Activated T-cell treated with anti-CD3 and anti-CD28 coated beads, Interleukin-2, amount 50 U/mL, for 4 hours (primary cell): ENCODE measurements around the gene PFKFB2. TPM values are rescaled to one million over a fixed set of nuclear protein-coding genes. Genes with fewer than 3 reads are reported as not detected.
"Not testable (repeated sequence)": the region's sequence is repeated elsewhere in the genome, so short reads cannot be mapped to it uniquely, and the experiment has no call there.

Experiments used
- ATAC-seq, 2 donors: fragments of 200-7000 bp; cut with Tn5 transposase; one replicate each; pipeline ENCODE4 v1.10.0; 2021
- DNase-seq: peaks from one replicate; pipeline ENCODE4 v3.0.0-alpha.2; 2020
- H3K27me3 Mint-ChIP-seq: one replicate; pipeline ENCODE4 v1.8.0; 2021; ENCODE audit warnings: low read depth, mixed read lengths
- H3K36me3 Mint-ChIP-seq: one replicate; pipeline ENCODE4 v1.8.0; 2022; ENCODE audit warnings: mixed read lengths; ENCODE audit not compliant: insufficient read depth
- H3K4me1 Mint-ChIP-seq: one replicate; pipeline ENCODE4 v1.8.0; 2021; ENCODE audit warnings: low read depth, mixed read lengths
- H3K4me3 Mint-ChIP-seq: one replicate; pipeline ENCODE4 v1.8.0; 2021; ENCODE audit warnings: mild to moderate bottlenecking, moderate library complexity, mixed read lengths
- H3K9me3 Mint-ChIP-seq: one replicate; pipeline ENCODE4 v1.8.0; 2021; ENCODE audit warnings: mixed read lengths
- total RNA-seq, 3 donors: library from RNA; stranded (reverse); gene quantifications; one replicate each; pipeline ENCODE4 v1.2.1, GENCODE V29; 2021

The PFKFB2 gene
- total RNA-seq, 3 donors from 2014 or later, result 2.8 to 5.7 (median 4.1) TPM

DNA sequence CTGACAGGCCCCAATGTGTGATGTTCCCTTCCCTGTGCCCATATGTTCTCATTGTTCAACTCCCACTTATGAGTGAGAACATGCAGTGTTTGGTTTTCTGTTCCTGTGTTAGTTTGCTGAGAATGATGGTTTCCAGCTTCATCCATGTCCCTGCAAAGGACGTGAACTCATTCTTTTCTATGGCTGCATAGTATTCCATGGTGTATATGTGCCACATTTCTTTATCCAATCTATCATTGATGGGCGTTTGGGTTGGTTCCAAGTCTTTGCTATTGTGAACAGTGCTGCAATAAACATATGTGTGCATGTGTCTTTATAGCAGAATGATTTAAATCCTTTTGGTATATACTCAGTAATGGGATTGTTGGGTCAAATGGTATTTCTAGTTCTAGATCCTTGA lies 11.7 kb upstream of the PFKFB2 start:
- not testable (repeated sequence) for ATAC-seq, H3K9me3 Mint-ChIP-seq, H3K27me3 Mint-ChIP-seq, H3K4me3 Mint-ChIP-seq, DNase-seq
- H3K4me1 Mint-ChIP-seq, result peaks cover 28% of the 10 kb centered on the region
- peaks cover 13% of the 10 kb centered on the region for H3K36me3 Mint-ChIP-seq

DNA sequence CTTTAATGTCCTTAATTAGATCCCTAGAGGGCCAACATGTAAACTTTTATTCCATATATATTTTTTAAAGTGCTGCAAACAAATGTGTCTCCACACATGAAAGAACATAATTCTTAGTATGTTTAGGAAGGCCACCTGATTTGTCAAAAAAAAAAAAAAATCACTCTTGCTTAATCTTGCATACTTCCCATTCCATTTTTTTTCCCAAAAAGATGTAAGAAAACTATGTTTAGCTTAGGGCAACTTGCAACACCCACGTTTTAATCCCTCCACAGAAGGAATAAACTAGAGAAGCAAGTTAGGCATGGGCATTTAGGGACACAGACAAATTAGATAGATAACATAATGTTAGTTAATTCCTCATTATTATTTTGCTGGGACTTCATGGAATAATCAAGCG lies 7.6 kb upstream of the PFKFB2 start:
- no peak for DNase-seq
- Mint-ChIP-seq H3K4me1 (peaks cover 43% of the 10 kb centered on the region), H3K4me3 (no peak overlapping the region), H3K27me3 (no peaks in the 10 kb centered on the region), H3K9me3 (no peaks in the 10 kb centered on the region), H3K36me3 (peaks cover 24% of the 10 kb centered on the region)
- ATAC-seq, result no peak

DNA sequence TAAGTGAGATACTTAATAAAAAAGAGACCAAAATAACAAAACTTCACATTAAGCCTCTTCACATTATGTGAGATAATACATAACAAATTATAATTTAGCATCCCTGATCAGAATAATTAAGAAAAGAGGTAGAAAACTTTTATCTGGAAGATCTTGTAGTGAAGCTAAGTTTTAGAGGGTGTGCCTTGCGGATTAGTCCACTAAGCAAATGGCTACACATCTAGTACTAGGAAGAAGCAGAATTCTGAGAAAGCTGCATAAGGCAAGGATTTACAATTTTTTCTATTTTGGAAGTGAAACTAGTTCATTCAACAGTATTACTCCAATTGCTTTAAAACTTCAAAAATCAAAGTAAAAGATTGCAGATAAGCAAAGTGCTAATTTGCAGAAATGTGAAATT lies 5.6 kb upstream of the PFKFB2 start:
- ATAC-seq, result no peak
- Mint-ChIP-seq H3K27me3 (no peaks in the 10 kb centered on the region), H3K4me1 (peaks cover 53% of the 10 kb centered on the region), H3K9me3 (no peaks in the 10 kb centered on the region), H3K36me3 (peaks cover 22% of the 10 kb centered on the region), H3K4me3 (no peak overlapping the region)
- no peak for DNase-seq

DNA sequence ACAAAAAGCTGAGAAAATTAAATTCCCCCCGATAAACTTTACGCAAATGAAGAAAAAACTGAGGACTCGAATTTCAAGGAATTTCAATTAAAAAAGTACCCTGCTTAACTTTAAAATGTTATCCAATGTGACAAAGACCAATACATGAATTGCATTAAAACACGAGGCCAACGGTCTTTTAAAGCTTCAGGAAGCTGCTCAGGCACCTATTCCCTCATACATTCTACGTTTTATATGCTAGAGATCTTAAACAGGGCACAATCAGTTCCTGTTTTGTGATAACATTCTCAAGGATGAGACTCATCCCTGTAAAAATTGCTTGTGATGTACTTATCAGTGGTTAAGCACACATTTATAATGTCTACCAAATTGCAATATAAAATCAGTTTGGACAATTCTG lies 5.0 kb upstream of the PFKFB2 start:
- peaks cover 19% of the 10 kb centered on the region for H3K36me3 Mint-ChIP-seq
- H3K4me3 Mint-ChIP-seq, result no peak overlapping the region

DNA sequence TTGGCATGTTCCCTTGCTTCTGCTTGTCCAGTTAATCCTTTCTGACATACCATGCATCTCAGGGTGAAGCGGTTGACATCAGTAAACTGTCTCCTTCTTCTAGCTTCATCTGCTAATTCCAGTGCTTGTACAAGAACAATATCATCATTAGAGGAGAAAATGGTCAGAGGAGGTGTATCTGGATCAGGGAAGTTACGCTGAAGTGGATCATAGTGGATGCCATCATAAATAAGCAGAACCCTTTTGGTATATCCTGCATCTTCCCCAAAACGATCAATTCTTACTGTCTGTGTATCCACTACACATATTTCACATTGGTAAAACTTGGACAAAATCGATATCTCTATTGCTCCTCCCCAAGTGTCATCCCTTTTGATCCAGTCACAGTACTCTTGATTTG lies 4.0 kb upstream of the PFKFB2 start:
- Mint-ChIP-seq H3K4me1 (peaks cover 55% of the 10 kb centered on the region), H3K27me3 (no peaks in the 10 kb centered on the region), H3K4me3 (peak overlapping the region; percentile 93), H3K36me3 (peaks cover 15% of the 10 kb centered on the region), H3K9me3 (no peaks in the 10 kb centered on the region)
- DNase-seq, result no peak
- ATAC-seq, result no peak

More for the DNA sequence above, 5.0 kb upstream of the PFKFB2 start:
- Mint-ChIP-seq H3K27me3 (no peaks in the 10 kb centered on the region), H3K4me1 (peaks cover 53% of the 10 kb centered on the region), H3K9me3 (no peaks in the 10 kb centered on the region)
- ATAC-seq (no peak), DNase-seq (no peak)

DNA sequence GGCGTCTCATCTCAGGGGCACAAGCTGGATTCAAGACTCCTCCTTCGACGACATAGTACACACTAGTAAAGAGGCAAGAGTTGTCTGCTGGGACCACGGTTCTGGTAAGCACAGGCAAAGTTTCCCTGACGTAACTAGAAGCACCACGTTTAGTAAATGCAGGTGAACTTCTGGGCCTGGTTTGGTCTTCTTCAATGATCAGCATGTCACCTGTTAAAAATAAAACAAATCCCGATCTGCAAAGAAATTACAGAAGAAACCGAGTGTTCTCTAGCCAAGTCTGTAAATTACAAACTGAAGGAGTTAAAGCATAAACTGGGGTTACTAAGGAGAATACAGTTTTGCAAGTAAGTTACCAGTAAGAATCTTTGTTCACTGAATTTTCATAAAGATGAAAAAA lies 3.6 kb upstream of the PFKFB2 start:
- ATAC-seq (no peak), DNase-seq (no peak)
- Mint-ChIP-seq H3K27me3 (no peaks in the 10 kb centered on the region), H3K36me3 (peaks cover 15% of the 10 kb centered on the region), H3K4me1 (peaks cover 52% of the 10 kb centered on the region), H3K4me3 (peak overlapping the region; percentile 93), H3K9me3 (no peaks in the 10 kb centered on the region)

DNA sequence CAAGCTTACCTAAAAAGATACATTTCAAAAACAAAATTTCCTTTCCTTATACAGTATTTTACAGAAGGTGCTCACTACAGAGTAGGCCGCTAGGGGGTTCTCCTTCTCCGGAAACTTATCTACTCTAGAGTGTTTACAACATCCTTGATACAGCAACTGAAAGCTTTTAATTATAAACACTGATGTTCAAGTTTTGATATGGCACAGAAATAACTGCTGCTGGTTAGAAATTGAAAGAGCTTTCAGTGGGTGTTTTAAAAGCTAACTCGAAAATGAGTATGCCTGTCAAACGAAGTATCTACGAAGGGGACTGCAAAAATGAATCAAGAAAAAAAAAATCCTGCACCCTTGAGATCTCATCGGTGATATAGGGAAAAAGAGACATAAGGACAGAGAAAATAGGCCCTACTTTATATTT lies 3.1 kb upstream of the PFKFB2 start:
- peak overlapping the region; percentile 93 for H3K4me3 Mint-ChIP-seq
- ATAC-seq (peak; percentile 49 to 51), DNase-seq (peak; percentile 42)
- no peaks in the 10 kb centered on the region for H3K27me3 Mint-ChIP-seq
- peaks cover 48% of the 10 kb centered on the region for H3K4me1 Mint-ChIP-seq
- H3K9me3 Mint-ChIP-seq, result no peaks in the 10 kb centered on the region
- peaks cover 12% of the 10 kb centered on the region for H3K36me3 Mint-ChIP-seq

DNA sequence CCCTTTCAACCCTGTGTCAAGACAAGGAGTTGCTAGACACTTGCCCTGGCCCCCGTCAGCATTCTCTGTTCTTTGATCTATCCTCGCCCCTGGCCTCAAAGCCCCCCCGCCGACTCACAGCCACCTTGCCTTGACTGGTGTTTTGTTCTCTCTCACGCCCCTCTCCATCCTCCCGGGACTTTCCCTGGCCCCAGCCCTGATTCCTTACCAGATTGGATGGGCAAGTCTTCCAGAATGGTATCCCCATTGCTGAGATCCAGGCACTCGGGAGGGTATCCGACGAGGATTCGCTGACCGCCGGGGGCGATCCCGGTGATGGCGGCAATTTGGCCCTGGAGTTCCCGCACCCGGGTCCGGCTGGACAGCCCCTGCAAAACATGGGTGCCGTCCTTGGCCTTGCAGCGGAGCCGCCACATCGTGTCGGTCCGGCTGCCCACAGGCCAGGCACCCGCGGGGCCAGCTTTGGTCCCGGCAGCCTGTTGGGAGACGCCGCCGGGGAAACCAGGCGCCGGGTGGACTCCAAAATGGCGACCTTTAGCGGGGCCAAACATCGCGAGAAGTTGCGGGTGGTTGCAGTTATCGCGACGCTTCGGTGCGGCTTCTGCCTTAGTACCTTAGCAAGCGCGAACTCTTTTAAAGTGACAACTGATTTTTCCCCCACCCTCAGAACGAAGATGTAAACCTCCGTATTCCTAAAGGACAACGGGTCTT lies 2.4 kb upstream of the PFKFB2 start:
- H3K36me3 Mint-ChIP-seq, result peaks cover 12% of the 10 kb centered on the region
- peak overlapping the region; percentile 93 for H3K4me3 Mint-ChIP-seq
- peak; percentile 61 to 64 for ATAC-seq
- no peaks in the 10 kb centered on the region for H3K27me3 Mint-ChIP-seq
- peaks cover 43% of the 10 kb centered on the region for H3K4me1 Mint-ChIP-seq
- peak; percentile 89 for DNase-seq
- H3K9me3 Mint-ChIP-seq, result no peaks in the 10 kb centered on the region

DNA sequence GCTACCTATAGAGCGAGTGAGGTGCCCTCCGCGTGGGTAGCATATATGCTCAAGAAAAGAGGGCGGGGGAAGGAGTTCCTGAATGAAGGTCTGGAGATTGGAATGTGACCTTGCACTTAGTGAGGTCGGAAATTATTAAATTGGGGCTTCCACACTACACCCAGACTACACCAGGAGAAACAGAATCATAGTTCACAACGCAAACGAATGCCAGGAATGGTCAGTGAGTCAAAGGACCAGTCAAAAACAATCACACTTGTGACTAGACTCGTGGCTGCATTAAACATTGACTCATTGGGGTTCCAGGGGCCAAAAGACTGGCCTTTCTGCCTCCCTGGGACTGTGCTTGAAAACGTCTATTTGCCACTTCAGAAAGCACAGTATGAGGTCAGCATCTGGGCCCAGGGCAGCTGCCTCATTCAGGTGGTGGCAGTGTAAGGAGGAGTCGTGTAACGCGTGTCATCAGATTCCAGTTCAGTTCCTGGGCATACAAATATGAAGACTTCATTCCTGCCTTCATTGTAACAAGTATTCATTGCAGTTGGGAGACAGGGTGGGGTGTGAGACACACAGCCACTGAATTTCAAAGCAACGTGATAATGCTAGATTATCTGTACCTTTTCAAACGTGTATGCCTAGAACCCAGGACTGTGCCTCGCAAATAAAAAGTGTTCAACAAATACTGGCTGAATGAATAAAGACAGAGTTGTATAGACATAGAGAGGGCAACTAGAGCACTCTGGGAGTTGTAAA lies 1.7 kb upstream of the PFKFB2 start, which contains the start of gene YOD1:
Gene YOD1 (minus strand): TSS at position 18 of the 753 bp plus-strand sequence. CDS start 178 bp downstream, outside the sequence.
- DNase-seq, result no peak
- Mint-ChIP-seq H3K27me3 (no peaks in the 10 kb centered on the region), H3K9me3 (no peaks in the 10 kb centered on the region), H3K4me3 (peak within 1 kb of the TSS; percentile 95), H3K4me1 (peaks cover 40% of the 10 kb centered on the region), H3K36me3 (peaks cover 12% of the 10 kb centered on the region)
- ATAC-seq, result no peak

DNA sequence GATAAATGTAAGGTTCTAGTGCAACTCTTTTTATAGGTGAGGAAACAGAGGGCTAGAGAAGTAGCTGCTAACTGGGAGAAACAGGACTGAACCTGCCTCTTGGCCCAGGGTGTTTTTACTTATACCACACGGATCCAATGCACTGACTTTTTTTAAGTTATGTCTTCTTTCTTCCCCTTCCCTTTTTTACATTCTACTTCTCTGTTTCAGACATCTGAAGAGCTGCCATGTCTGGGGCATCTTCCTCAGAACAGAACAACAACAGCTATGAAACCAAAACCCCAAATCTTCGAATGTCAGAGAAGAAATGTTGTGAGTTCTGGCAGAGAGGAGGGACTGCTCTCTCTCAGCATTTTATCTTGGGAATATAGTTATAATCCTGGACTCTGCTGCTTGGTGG lies 1.4 kb downstream of the PFKFB2 start:
- Mint-ChIP-seq H3K4me1 (peaks cover 29% of the 10 kb centered on the region), H3K4me3 (no peak overlapping the region), H3K9me3 (no peaks in the 10 kb centered on the region), H3K27me3 (no peaks in the 10 kb centered on the region), H3K36me3 (no peaks in the 10 kb centered on the region)
- DNase-seq (no peak), ATAC-seq (no peak)

DNA sequence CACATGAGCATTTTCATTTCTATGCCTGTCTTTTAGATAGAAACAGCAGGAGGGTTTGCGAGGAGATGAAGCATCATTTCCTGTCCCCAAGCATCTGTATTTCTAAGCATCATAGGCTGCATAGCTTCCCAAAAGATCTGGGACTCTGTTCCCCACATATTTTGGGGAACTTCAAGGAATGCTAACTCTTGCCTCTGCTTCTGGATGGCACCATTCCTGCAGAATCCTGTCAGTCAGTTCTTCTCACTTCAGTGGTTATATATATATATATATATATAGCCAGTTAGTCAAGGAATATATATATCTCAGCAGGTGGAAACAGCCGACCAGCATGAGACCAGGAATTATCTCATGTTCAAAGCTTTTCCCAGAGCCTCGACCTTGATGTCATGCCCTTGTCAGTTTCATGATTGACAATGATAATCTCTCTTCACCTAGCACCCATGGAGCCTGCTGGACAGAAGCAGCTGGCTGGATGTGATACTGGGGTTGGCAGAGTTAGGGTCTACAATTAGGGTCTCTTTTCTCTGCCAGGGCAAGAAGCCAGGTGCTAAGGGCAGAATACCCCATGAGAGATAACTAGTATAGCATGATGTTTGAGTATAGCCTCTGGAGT lies 2.4 kb downstream of the PFKFB2 start:
- ATAC-seq, result no peak
- Mint-ChIP-seq H3K4me3 (no peak overlapping the region), H3K9me3 (no peaks in the 10 kb centered on the region), H3K4me1 (peaks cover 25% of the 10 kb centered on the region), H3K27me3 (no peaks in the 10 kb centered on the region), H3K36me3 (no peaks in the 10 kb centered on the region)
- DNase-seq, result no peak

DNA sequence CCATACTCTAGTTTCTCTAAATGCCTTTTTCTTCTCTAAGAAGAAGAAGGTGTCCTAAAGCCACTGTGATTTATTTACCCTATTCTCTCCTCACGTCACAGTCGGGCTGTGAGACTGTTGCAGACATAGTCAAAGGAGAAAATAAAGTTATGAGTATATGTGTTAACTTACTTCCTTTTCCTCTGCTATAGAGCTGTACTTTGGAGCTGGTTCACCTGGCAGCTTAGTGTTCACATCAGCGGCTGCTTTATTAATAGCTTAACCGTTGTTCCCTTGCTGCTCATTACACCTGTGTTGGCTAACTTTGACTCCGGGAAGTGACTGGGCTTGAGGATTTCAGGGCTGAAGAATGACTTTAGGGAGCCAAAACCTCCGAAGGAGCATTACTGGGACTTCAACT lies 3.6 kb downstream of the PFKFB2 start:
- no peak for DNase-seq
- Mint-ChIP-seq H3K9me3 (no peaks in the 10 kb centered on the region), H3K27me3 (no peaks in the 10 kb centered on the region), H3K4me1 (peaks cover 17% of the 10 kb centered on the region), H3K36me3 (peaks cover 2% of the 10 kb centered on the region), H3K4me3 (no peak overlapping the region)
- ATAC-seq, result no peak

DNA sequence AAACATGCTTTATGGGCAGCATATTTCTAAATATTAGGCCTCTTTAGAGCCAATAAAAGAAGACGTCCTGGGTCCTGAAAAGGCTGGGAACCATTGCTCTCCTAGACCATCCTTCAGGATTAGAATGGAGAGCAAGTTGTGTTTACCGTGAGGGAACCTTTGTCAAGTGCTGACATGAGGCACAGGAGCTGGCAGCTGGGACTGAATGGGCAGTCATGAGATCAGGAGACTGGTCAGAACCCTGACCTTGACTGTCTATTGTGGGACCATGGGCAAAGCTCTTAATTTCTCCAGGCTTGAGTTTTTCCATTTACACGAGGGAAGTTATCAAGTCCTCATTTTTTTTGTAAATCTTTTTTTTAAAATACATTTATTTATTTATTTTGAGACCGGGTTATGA lies 5.2 kb downstream of the PFKFB2 start:
- DNase-seq, result no peak
- peaks cover 3% of the 10 kb centered on the region for H3K4me1 Mint-ChIP-seq
- no peak overlapping the region for H3K4me3 Mint-ChIP-seq
- H3K27me3 Mint-ChIP-seq, result no peaks in the 10 kb centered on the region
- H3K36me3 Mint-ChIP-seq, result peaks cover 7% of the 10 kb centered on the region
- no peaks in the 10 kb centered on the region for H3K9me3 Mint-ChIP-seq
- ATAC-seq, result no peak

DNA sequence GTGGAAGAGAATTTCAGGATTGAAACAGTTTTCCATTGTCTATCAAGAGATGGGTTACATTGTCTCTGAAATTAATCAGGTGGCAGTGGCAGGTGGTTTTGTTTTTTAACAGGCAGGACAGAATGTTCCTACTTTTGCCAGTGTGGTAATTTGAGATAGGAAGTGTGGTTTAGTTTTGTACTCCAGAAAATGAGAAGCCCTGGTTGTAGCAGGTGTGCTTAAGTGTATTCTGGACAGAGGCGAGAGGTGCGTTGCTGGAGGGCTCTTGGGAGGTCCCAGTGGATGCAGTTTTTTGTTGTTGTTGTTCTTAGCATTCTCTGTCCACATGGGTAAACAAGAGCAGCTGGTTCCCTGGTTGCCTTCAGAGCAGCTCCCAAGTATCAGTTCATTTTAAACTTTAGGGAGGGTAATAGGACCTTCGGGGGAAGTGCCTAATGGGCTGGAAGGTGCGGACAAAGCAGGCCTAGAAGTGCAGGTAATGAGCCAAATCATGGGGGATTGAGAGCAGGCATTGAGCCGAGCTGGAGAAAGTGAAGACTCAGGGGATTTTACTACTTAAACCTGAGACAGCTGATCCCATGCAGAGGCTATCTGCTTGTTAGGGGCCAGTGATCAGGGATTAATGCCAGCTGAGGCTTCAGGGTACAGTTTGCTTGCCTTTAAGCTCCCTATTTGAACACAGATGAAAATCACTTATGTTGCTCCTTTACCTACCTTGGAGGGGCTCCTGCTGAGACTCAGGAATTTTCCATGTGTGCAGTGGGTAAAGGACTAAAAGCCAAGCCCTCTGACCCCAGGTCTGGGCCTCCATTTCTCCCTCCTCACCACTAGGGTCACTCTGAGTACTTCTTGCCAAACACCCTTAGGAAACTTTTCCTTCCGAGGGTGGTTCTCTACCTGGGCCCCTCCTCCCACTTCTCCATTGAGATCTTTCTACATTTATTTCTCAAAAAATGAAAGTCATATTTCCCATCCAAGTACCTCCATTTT lies 6.1 kb downstream of the PFKFB2 start:
- no peaks in the 10 kb centered on the region for H3K9me3 Mint-ChIP-seq
- no peak overlapping the region for H3K4me3 Mint-ChIP-seq
- H3K36me3 Mint-ChIP-seq, result peaks cover 7% of the 10 kb centered on the region

More for the DNA sequence above, 6.1 kb downstream of the PFKFB2 start:
- no peak for DNase-seq
- H3K4me1 Mint-ChIP-seq, result no peaks in the 10 kb centered on the region
- H3K27me3 Mint-ChIP-seq, result no peaks in the 10 kb centered on the region
- ATAC-seq, result no peak
